Mesenteric fat pad (tissue), 1 donor: ENCODE measurements around the gene DEUP1. TPM values are rescaled to one million over a fixed set of nuclear protein-coding genes. Genes with fewer than 3 reads are reported as not detected.
"Not testable (repeated sequence)": the region's sequence is repeated elsewhere in the genome, so short reads cannot be mapped to it uniquely, and the experiment has no call there.

Source experiments
- DNase-seq: peaks from one replicate; pipeline ENCODE4 v3.0.0-alpha.2; 2020; ENCODE audit warnings: low spot score
- long read RNA-seq: library from polyadenylated mRNA; unstranded; transcript quantifications from one replicate; pipeline ENCODE4 v2.0.0, GENCODE V29; 2020
- total RNA-seq: library from RNA; stranded (reverse); fragmentation: NEBNext Ultra II Directional; extraction: Animal tissue kit (Norgen Biotek cat#: 25700); gene quantifications from one replicate; pipeline ENCODE4 v1.2.1, GENCODE V29; 2021
- donor health status: DM: yes; HTN: yes; CAD: no.

DEUP1 gene, protein sequence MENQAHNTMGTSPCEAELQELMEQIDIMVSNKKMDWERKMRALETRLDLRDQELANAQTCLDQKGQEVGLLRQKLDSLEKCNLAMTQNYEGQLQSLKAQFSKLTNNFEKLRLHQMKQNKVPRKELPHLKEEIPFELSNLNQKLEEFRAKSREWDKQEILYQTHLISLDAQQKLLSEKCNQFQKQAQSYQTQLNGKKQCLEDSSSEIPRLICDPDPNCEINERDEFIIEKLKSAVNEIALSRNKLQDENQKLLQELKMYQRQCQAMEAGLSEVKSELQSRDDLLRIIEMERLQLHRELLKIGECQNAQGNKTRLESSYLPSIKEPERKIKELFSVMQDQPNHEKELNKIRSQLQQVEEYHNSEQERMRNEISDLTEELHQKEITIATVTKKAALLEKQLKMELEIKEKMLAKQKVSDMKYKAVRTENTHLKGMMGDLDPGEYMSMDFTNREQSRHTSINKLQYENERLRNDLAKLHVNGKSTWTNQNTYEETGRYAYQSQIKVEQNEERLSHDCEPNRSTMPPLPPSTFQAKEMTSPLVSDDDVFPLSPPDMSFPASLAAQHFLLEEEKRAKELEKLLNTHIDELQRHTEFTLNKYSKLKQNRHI
- total RNA-seq = not detected
- long read RNA-seq = 0 reads

DNA sequence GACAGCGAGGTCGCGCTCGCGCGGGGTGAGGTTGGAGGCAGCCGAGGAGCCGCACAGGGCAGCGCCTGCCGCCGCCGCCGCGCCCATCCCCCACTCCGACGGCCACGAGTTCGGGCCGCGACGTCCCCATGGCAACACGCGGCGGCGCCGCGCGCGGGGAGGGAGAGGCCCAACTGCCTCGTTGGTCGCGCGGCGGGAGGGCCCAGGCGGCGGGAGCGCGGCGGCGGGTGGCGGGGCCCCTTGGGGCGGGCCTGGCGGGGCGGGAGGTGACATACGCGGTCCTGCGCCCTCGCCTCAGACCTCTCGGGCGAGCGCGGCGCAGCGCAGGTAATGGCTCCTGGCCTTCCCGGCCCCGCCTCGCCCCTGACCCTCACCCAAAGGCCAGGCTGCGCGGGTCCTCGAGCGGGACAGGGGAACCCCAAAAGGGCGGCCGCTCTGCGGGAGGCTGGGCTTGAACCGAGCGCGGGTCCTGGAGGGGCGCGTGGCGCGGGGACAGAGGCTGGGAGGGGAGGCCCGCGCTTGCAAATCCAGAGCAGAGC, at the start of gene DEUP1:
TSS of gene DEUP1 (plus strand) at position 297 of the 539 bp plus-strand sequence. CDS start 1,518 bp downstream, outside the sequence.
- no peak for DNase-seq

DNA sequence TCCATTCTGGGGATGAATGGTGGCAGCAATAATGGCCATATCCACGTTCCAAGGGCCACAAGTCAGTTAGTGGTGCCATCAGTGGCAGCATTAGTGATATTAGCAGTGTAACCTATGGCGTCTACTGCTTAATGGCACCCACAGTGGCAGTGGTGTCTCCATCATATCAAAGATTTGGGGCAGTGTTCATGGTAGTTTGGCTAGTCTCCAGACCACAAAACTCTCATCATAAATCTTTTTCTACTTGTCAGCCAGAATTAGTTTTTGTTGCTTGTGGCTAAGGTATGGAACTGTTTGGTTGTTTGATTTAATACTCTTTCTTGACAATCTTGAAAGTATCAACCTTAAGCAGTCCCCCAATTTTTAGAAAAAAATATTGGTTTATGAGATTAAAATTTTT, 45.1 kb upstream of the DEUP1 start:
- no peak for DNase-seq

DNA sequence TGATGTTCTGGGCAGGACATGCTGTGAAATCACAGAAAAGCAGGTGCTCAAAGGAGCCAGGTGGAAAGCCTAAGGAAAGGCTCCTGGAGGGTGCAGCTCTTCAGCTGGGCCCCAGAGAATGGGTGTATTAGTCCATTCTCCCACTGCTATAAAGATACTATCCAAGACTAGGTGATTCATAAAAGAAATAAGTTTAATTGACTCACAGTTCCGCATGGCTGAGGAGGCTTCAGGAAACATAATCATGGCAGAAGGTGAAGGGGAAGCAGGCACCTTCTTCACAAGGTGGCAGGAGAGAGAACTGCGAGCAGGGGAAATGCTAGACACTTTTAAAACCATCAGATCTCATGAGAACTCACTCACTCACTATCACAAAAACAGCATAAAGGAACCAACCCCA, 43.1 kb upstream of the DEUP1 start:
- DNase-seq = no peak

DNA sequence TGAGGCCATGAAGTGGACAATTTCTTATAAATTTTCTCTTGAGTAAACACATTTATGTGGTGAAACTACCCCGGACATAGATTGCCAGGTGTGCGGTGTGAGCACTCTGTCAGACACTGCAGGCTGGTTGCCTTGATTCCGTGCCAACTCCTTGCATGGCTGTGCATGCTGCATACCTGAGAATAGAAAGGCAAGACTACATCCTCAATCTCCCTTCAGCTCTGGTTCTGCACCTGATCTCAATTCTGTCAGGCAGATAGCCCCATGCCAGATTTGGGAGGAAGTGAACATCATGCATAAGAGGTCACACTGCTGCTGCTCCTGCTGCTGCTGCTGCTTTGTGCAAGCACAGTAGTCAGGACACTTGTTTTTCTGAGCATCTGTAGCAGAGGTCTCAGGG, 42.5 kb upstream of the DEUP1 start:
- no peak for DNase-seq

DNA sequence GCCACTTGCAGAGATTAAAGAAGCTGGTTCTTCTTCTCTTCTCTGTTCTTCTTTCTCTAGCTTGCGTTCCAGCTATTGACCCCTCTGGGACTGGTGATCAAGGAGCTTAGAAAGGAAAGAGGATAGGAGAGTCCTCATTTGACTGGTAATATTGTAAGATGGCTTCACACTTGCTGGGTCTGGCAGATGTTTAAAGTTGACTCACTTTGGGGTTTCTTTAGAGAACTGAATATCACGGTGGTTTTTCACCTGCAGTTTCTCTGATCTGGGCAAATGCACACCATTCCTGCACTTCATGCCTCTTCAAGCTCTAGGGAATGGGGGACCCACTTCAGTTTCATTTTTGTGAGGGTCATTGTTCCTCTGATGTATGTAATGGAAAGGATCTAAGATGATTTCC, 41.8 kb upstream of the DEUP1 start:
- DNase-seq = no peak

DNA sequence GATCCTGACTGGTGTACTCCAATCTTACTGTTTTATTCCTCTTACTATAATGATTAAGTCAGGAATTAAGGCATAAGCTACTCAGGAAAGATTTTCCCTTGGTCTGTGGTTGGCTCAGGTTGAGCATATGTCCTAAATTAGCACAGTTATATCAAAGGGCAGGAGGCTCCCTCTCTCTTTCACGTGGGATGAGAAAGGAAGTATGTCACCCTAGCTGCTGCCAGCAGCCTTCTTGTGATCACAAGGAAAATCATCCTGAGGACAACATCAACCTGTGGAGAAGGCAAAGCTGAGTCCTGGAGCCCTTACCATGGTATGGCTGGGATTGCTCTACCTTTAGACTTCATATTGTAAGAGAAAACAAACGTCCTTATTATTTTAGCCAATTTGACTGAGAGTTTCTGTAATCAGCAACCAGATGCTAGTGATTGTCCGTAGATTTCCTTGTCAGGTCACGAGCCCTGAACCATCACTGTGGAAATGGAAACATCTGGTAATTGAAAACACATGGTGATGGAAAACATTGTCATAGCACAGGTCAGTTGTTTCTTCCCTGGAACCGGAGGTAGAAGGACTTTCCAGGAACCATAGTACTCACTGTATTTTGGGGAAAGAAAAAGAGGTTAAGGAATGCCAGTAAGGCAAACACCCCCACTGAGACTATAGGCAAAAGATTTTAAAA, 40.6 kb upstream of the DEUP1 start:
- DNase-seq = no peak

DNA sequence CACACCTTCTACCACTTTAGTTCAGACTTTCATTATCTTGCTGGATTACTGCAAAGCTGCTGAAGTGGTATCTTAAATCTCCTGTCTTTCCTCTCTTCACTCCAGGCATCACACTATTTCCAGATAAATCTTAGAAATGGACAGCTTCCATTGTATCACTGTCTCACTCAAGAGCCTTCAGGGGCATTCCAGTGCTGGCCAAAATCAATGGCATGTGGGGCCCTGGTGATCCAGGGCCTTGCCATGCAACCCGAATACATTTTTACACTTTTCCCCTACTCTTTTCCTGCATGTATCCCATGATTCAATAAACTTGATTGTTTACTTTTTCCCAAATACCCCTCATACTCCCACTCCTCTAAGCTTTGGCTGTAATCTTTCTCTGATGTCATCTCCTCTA, 39.4 kb upstream of the DEUP1 start:
- no peak for DNase-seq

DNA sequence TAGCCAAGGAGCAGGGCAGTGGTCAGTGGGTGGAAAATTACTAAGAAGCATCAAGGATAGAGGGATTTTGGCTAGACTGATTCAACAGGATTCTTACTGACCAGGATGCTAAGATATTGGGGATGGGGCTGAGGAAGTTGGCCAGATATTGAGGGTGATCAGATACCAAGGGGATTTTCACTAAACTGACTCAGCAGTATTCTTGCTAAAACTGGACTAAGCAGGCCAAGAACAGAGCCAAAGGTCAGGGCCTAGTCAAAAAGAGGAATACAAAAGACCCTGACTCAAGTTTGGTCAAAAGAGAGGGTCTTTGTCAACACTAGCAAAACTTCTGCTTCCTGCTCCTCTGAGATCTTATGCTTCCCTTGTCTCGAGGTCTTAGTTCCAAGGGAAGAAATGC, 38.6 kb upstream of the DEUP1 start:
- no peak for DNase-seq

DNA sequence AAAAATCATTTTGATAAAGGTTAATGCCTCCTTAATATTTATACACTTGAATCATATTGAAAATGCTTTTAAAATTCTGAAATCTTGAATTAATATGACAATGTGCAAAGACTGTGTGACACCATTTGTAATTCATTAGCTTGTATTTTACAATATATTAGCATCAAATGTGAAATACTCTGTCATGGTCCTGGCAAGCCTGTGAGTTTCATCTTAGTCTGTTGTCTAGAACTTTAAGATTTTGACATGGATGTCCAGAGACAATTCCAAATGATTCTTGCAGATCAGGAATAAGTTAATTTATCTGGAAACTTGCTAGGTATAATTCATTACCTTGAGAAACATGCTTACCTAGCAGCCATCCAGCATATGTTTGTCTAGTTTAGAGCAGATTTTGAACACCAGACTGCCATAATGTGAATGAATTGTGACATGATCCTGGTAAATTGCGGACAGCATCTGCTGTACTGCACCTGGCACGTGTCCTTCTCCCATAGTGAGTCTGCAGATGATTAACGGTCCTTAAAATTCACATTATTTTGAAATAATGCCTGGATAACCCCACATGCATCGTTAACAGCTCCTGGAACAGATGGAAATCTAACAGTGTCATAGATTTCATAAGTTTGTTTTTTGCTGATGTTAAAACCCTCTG, 34.5 kb upstream of the DEUP1 start:
- no peak for DNase-seq

DNA sequence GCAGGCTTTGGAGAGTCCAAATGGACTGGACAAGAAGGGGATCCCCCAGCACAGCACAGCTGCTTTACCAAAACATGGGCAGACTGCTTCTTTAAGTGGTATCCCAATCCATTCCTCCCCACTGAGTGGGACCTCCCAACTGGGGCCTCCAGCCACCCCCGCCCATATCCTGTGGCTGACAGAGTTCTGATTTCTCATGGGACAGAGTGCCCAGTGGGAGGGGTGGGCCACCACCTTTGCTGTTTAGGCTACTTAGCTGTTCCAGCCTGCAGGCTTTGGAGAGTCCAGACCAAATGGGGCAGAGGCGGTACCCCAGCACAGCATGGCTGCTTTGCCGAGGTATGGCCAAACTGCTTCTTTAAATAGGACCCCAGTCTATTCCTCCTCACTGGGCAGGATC, 26.9 kb upstream of the DEUP1 start:
- DNase-seq = no peak

DNA sequence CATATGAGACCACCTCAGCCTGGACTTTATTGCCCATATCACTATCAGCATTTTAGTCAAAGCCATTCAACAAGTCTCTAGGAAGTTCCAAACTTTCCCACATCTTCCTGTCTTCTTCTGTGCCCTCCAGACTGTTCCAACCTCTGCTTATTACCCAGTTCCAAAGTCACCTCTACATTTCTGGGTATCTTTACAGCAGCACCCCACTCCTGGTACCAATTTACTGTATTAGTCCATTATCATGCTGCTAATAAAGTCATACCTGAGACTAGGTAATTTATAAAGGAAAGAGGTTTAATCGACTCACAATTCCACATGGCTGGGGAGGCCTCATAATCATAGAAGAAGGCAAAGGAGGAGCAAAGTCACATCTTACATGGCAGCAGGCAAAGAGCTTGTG, 16.1 kb upstream of the DEUP1 start:
- not testable (repeated sequence) for DNase-seq

DNA sequence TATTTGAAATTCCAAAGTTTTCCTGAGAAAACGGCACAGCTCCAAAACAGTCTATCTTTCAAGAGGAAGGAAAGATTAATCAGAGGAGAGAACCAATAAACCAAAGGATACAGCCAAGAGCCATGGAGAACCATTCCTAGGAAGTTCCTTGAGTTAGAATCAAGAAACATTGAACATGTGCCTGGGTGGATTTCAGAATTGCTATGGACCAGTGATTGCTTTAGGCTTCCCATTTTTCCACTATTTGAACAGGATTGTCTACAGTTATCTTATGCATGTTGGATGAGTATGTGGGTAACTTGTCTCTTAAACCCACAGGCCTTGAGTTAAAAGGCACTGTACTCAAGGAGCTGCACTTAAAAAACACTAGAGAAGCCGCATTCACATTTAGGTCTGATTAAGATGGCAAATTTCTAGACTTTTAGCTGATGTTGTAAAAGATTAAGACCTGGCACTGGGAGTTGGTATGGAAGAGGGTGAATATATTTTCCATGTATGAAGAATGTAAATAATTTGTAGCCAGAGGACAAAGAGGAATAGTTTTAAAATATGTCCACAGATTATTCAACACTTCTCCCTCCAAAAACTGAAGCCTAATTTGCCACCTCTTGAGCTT, 11.2 kb upstream of the DEUP1 start:
- DNase-seq = no peak

DNA sequence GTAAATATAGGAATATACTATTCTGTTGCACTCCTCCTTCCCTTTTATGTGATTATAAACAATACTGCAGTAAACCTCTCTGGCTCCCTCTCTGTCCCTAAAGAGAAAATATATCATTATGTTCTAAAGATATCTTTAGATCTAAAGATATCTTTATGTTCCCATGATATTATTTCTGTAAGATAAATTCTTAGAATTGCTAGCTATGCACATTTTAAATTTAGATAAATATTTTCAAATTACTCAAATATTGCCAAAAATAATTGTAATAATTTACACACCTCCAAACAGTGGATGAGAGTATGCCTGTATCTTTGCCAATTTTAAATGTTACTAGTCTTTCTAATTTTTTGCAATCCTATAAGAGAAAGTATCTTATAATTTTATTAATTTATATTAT, 10.3 kb upstream of the DEUP1 start:
- DNase-seq = no peak

DNA sequence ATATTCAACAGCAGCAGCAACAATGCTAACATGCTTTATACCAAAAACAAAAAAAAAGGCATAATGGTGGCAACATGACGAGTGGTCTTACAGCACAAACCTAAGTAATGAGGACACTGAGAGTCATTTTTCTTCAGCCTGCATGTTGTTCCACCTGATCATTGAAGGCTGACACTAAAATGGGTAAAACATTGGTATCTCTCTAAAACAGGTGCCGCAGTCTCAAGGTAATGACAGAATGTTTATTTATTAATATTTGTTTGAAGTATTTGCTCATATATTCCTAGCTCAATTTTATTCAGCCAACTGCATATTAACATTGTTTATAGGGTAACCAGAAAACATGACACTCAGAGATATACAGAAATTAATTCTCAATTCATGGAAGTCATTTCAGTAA, 8.3 kb upstream of the DEUP1 start:
- no peak for DNase-seq

DNA sequence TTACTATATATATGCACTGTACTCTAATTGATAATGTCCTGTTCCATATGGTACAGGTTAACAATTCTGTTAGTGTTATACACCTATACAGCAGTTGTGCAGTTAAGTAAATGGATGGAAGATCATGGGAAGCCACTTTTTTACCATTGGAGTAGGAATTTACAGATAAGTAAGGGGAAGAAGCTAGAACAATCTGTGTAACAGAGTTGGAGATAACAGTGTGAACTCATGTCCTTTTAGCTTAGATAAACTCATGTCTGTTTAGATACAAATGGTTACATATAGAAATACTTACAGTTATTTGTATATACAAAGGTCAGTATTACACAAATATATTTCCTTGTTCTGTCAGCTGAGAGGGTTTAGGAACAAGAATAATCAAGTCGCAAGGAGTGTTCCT, 6.8 kb upstream of the DEUP1 start:
- DNase-seq = no peak

DNA sequence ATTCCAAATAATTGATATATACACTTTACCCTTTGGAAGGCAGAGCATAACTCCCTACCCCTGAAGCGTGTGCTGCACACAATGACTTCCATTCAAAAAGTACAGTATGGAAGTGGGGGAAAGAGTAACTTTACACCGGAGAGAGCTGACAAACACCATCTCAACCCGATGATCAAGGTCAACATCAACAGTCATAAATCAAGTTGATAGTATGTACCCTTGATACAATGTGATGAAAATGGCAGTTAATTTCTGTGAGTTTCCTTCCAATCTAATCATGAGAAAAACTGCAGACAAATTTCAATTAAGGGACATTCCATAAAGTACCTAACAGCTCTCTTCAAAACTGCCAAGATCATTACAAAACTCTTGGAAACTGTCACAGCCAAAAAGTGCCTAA, 6.0 kb upstream of the DEUP1 start:
- DNase-seq = no peak

DNA sequence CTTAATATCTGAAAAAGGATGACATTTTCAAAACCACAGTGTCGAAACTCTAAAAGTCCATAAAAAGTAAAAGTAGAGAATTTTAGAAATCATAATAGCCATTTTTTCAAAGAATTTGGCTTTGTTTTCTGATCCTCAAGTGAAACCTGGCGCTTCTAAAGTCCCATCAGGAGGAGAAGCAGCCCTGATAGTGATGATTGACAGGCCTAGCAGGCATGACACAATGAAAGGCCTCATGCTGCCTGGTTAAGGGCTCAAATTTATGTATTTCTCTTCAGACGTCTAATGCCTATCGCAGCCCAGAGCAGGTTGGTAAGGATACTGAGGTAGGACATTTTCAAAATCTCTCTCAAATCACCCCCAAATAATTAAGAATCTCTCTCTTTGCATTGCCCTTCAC, 3.9 kb upstream of the DEUP1 start:
- DNase-seq = no peak

DNA sequence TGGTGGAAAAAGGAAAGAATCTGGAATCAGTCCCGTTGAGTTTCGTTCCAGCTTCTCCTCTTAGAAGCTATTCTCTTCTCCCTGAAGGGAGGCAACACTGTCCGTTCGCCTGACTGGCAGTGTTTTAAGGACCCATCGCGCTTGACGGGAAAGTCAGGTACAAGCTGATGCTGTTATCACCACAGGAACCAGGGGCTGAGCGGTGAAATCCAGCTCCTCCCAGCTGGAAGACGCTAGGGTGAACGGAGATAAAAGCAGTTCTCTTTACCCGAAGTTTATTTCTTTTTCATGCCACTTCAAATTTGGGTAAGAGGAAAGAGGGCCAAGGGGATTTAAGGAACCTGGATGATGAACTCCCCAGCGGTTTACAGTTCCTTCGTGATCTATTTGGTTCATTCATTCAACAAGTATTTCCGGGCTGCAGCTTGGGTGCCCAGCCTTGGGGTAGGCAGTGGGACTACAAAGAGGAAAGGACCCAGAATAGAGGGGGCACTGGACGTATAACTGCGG, 551 bp upstream of the DEUP1 start:
- DNase-seq = no peak

DNA sequence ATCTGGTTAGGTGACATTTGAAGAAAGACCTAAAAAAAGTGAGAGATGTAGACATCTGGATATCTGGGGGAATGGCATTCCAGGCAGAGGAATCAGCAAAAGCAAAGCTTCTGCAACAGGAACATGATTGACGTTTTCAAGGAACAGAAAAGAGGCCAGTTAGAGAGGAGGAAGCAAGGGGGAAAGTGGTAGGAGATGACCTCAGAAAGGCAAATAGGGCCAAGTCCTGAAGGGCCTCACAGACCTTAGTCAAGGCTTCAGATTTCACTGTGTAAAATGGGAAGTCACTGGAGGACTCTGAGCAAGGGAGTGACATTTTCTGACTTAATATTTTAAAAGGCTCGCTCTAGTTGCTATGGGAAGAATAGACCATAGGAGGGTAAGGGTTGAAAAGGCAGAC, 9.7 kb downstream of the DEUP1 start:
- no peak for DNase-seq

DNA sequence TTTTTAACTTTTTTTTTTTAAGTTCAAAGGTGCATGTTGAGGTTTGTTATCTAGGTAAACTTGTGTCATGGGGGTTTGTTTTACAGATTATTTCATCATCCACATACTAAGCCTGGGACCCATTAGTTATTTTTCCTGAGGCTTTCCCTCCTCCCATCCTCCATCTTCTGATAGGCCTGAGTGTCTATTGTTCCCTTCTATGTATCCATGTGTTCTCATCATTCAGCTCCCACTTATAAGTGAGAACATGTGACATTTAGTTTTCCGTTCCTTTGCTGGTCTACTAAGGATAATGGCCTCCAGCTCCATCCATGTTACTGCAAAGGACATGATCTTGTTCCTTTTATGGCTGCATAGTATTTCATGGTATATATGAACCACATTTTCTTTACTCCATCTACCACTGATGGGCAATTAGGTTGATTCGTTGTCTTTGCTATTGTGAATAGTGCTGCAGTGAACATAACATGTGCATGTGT, 14.4 kb downstream of the DEUP1 start:
- no peak for DNase-seq

DNA sequence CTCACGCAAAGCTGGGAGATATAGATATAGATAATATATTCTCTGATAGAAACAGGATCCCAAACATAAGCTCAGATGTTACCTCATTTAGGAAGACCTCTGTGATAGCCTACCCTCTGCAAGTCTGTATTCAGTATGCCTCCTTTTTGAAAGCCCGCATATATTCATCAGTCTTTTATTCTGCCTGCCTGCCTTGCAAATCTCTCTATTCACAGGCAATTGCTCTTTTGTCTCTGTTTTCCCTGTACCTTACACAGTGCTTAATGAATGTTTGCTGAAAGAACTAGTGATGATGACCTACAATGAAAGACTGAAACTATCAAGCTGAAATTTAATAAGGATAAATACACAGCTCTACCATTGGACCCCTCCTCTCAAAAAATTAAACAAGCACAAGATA, 18.4 kb downstream of the DEUP1 start:
- no peak for DNase-seq
